Measurements from ENCODE around the gene CEP131. TPM values are rescaled to one million over a fixed set of nuclear protein-coding genes. Genes with fewer than 3 reads are reported as not detected.
A peak's percentile ranks its signal among the peaks of the same experiment; 100 is the strongest.

The CEP131 gene
- total and polyA plus RNA-seq, 2 donors (not counting 3 experiments of a cell fraction or from before 2014, with no cell fraction given) = 5.3 to 17.9 TPM

DNA sequence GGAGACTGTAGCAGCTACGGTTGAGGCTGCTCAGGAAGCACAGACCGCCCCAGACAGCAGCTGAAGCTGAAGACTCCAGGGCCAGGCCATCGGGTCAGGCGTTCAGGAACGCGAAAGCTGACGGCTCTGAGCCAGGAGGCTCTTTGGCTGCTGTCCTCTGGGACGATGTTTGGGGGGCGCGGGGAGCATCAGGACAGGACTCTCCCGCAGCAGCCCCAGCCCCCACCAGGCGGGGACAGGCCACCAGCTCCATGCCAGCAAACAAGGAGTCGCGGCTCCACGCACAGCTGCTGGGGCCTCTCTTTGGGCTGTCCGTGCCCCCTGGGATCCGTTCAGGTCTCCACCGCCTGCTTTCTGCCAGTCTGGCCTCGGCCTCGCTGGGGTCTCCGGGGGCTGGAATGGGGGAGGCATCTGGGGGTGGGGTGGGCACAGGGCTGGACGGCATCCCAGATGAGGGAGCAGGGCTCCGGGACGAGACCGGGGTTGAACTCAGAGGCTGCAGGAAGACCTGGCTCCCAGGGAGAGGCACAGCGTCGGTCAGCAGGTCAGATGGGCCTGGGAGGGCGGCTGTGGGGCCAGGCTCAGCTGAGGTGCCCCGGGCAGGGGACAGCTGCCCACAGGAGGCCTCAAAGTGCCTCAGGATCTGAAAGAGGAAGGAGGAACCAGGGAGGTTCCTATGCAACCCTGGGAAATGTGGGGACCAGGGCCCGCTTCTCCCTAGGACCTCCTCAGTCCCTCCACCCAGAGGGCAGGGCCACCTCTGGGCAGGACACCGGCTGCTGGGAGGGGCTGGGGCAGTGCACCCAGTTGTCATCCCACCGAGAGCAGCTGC is 6.3 kb upstream of the CEP131 start:
- Histone ChIP-seq H4K20me1 (replicated peaks; ENCODE audit: control insufficient read depth, extremely low read depth, insufficient read depth, low read length) (no peaks in the 10 kb centered on the region), H3K27ac (ENCODE audit: insufficient read depth, low read depth, low read length) (no peak overlapping the region), H3K4me1 (ENCODE audit: control insufficient read depth, extremely low read depth, insufficient read depth, low read length) (no peaks in the 10 kb centered on the region), H3K9me1 (replicated peaks; ENCODE audit: control insufficient read depth, extremely low read depth, insufficient read depth, low read length) (no peaks in the 10 kb centered on the region), H3K4me3 (replicated peaks in 1 of 3; ENCODE audit: insufficient read depth in 1 of 3, low read depth in 1 of 3, low read length in 3 of 3) (no peak overlapping the region), H3K27me3 (ENCODE audit: control insufficient read depth in 2 of 2, insufficient read depth in 2 of 2, low read length in 2 of 2) (no peaks in the 10 kb centered on the region), H3K79me2 (ENCODE audit: control insufficient read depth, insufficient read depth, low read length) (no peaks in the 10 kb centered on the region), H3K36me3 (ENCODE audit: control insufficient read depth in 2 of 2, extremely low read depth in 1 of 2, insufficient read depth in 2 of 2, low read length in 2 of 2) (peaks cover 0 to 35% of the 10 kb centered on the region in 2 experiments), H3K9me3 (replicated peaks; ENCODE audit: control insufficient read depth, insufficient read depth, low read length) (no peaks in the 10 kb centered on the region), H2AFZ (ENCODE audit: low read depth, low read length) (no peak overlapping the region), H3K4me2 (ENCODE audit: insufficient read depth, low read length) (no peak overlapping the region), H3K9ac (replicated peaks; ENCODE audit: extremely low read depth, insufficient read depth, low read length) (no peak overlapping the region)
- FAIRE-seq (no peak), DNase-seq (ENCODE audit: low read depth, low spot score) (no peak)
- dilution Hi-C loops (cut with MboI; ENCODE audit: extremely low pct_ligation_motif_present, low sequenced_read_pairs) (no loop called here), intact Hi-C loops (cut with micrococcal nuclease) (no loop called here)
- TF ChIP-seq, protein P1, sequence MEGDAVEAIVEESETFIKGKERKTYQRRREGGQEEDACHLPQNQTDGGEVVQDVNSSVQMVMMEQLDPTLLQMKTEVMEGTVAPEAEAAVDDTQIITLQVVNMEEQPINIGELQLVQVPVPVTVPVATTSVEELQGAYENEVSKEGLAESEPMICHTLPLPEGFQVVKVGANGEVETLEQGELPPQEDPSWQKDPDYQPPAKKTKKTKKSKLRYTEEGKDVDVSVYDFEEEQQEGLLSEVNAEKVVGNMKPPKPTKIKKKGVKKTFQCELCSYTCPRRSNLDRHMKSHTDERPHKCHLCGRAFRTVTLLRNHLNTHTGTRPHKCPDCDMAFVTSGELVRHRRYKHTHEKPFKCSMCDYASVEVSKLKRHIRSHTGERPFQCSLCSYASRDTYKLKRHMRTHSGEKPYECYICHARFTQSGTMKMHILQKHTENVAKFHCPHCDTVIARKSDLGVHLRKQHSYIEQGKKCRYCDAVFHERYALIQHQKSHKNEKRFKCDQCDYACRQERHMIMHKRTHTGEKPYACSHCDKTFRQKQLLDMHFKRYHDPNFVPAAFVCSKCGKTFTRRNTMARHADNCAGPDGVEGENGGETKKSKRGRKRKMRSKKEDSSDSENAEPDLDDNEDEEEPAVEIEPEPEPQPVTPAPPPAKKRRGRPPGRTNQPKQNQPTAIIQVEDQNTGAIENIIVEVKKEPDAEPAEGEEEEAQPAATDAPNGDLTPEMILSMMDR (IDR thresholded peaks at IDR 0.05; ENCODE audit: extremely low read depth in 1 of 2, insufficient read depth in 1 of 2, low read depth in 1 of 2, low read length in 2 of 2) = no peak
- BruUV-seq (replicated peaks) = no TSS peak
- POLR2A ChIA-PET = no interaction called here
- CTCF ChIA-PET = interaction anchor here (1.1 to 1.6 kb wide), 2 partner anchors 10 to 87 kb away, joined by 4 read pairs; partner anchors contain the start of genes NDUFAF8 and TEPSIN

GRCh38 chr17:81228420-81228819 is 5.7 kb upstream of the CEP131 start:
- no peaks in the 10 kb centered on the region for H3K27me3 ChIP-seq (ENCODE audit: control insufficient read depth in 2 of 2, insufficient read depth in 2 of 2, low read length in 2 of 2)
- ChIA-PET CTCF (interaction anchor here (1.1 kb wide), 1 partner anchor 86 kb away, joined by 4 read pairs; no protein-coding TSS in a partner anchor), POLR2A (no interaction called here)
- no peak overlapping the region for H3K4me3 ChIP-seq (replicated peaks in 1 of 3; ENCODE audit: insufficient read depth in 1 of 3, low read depth in 1 of 3, low read length in 3 of 3)
- TSS peak; percentile 28 for BruUV-seq (replicated peaks)
- H3K79me2 ChIP-seq (ENCODE audit: control insufficient read depth, insufficient read depth, low read length) = no peaks in the 10 kb centered on the region
- intact Hi-C loops (cut with micrococcal nuclease) (no loop called here), dilution Hi-C loops (cut with MboI; ENCODE audit: extremely low pct_ligation_motif_present, low sequenced_read_pairs) (no loop called here)
- no peaks in the 10 kb centered on the region for H4K20me1 ChIP-seq (replicated peaks; ENCODE audit: control insufficient read depth, extremely low read depth, insufficient read depth, low read length)
- no peak for FAIRE-seq
- no peak overlapping the region for H3K27ac ChIP-seq (ENCODE audit: insufficient read depth, low read depth, low read length)
- no peak overlapping the region for H3K4me2 ChIP-seq (ENCODE audit: insufficient read depth, low read length)
- no peak overlapping the region for H2AFZ ChIP-seq (ENCODE audit: low read depth, low read length)
- peaks cover 3% of the 10 kb centered on the region for H3K4me1 ChIP-seq (ENCODE audit: control insufficient read depth, extremely low read depth, insufficient read depth, low read length)
- H3K9me3 ChIP-seq (replicated peaks; ENCODE audit: control insufficient read depth, insufficient read depth, low read length) = no peaks in the 10 kb centered on the region
- H3K9ac ChIP-seq (replicated peaks; ENCODE audit: extremely low read depth, insufficient read depth, low read length) = no peak overlapping the region
- peaks cover 0 to 33% of the 10 kb centered on the region in 2 experiments for H3K36me3 ChIP-seq (ENCODE audit: control insufficient read depth in 2 of 2, extremely low read depth in 1 of 2, insufficient read depth in 2 of 2, low read length in 2 of 2)
- no peak for DNase-seq (ENCODE audit: low read depth, low spot score)
- no peaks in the 10 kb centered on the region for H3K9me1 ChIP-seq (replicated peaks; ENCODE audit: control insufficient read depth, extremely low read depth, insufficient read depth, low read length)
- no peak for TF ChIP-seq POLR2A (IDR thresholded peaks at IDR 0.05; ENCODE audit: low read depth, low read length)
- no peak for TF ChIP-seq EZH2 (IDR thresholded peaks at IDR 0.05; ENCODE audit: borderline replicate concordance, low read depth, low read length, severe bottlenecking)
- no peak for TF ChIP-seq GATA2 (IDR thresholded peaks at IDR 0.05; ENCODE audit: insufficient read depth, insufficient read length, low read depth, low read length)
- TF ChIP-seq MAX (IDR thresholded peaks at IDR 0.05; ENCODE audit: insufficient read depth, insufficient read length) = no peak
- TF ChIP-seq, protein P1 (IDR thresholded peaks at IDR 0.05; ENCODE audit: extremely low read depth in 1 of 2, insufficient read depth in 1 of 2, low read depth in 1 of 2, low read length in 2 of 2) = no peak
- TF ChIP-seq JUN (IDR thresholded peaks at IDR 0.05; ENCODE audit: borderline replicate concordance, insufficient read depth, insufficient read length, low read depth) = no peak
- TF ChIP-seq FOS (IDR thresholded peaks at IDR 0.05; ENCODE audit: borderline replicate concordance, insufficient read depth, low read length) = no peak
- TF ChIP-seq MYC (IDR thresholded peaks at IDR 0.05; ENCODE audit: low read depth, low read length) = no peak
- TF ChIP-seq POLR2AphosphoS5 (IDR thresholded peaks at IDR 0.05; ENCODE audit: insufficient read depth, low read depth, low read length) = no peak
